ENCODE measurements around the gene GPR78. TPM values are rescaled to one million over a fixed set of nuclear protein-coding genes. Genes with fewer than 3 reads are reported as not detected.

The GPR78 gene
- total RNA-seq, 2 experiments from 2014 or later: not detected

DNA sequence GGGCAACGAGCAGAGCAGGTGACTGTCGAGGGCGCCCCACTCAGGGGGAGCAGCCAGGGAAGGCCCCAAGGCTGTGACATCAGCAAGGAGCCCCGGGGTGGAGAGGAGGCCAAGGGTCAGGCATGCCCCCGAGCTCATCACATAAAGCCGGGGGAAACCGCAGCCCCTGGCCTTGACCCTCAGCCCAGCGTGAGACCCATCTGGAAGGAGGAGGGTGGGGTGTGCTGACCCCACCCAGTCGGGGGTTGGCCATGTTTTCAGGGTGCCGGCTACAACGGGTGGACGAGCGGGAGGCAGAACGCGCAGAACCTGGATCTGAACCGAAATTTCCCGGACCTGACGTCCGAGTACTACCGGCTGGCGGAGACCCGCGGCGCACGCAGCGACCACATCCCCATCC lies 26.3 kb downstream of the GPR78 start:
- Mint-ChIP-seq H3K4me1 (ENCODE audit: low read depth) (no peaks in the 10 kb centered on the region), H3K36me3 (ENCODE audit: low read depth) (no peaks in the 10 kb centered on the region), H3K9me3 (no peaks in the 10 kb centered on the region), H3K27me3 (peaks cover 11% of the 10 kb centered on the region), H3K4me3 (no peak overlapping the region), H3K27ac (no peak overlapping the region)
- Histone ChIP-seq H3K27me3 (ENCODE audit: control insufficient read depth in 1 of 2, insufficient read depth in 2 of 2, low read length in 2 of 2) (no peaks in the 10 kb centered on the region), H3K36me3 (ENCODE audit: insufficient read depth, low read length) (no peaks in the 10 kb centered on the region), H3K27ac (ENCODE audit: low read depth in 1 of 2, low read length in 2 of 2) (no peak overlapping the region), H3K9me3 (ENCODE audit: control insufficient read depth in 1 of 2, insufficient read depth in 1 of 2, low read length in 2 of 2) (peaks cover 0 to 7% of the 10 kb centered on the region in 2 experiments), H3K4me3 (ENCODE audit: low read length) (no peak overlapping the region), H3K4me1 (ENCODE audit: insufficient read depth, low read length) (peaks cover 6% of the 10 kb centered on the region)
- no peak for DNase-seq
- ATAC-seq (ENCODE audit: poor library complexity): no peak
- ChIA-PET CTCF (no interaction called here), POLR2A (no interaction called here)
- TF ChIP-seq, protein P1, sequence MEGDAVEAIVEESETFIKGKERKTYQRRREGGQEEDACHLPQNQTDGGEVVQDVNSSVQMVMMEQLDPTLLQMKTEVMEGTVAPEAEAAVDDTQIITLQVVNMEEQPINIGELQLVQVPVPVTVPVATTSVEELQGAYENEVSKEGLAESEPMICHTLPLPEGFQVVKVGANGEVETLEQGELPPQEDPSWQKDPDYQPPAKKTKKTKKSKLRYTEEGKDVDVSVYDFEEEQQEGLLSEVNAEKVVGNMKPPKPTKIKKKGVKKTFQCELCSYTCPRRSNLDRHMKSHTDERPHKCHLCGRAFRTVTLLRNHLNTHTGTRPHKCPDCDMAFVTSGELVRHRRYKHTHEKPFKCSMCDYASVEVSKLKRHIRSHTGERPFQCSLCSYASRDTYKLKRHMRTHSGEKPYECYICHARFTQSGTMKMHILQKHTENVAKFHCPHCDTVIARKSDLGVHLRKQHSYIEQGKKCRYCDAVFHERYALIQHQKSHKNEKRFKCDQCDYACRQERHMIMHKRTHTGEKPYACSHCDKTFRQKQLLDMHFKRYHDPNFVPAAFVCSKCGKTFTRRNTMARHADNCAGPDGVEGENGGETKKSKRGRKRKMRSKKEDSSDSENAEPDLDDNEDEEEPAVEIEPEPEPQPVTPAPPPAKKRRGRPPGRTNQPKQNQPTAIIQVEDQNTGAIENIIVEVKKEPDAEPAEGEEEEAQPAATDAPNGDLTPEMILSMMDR (IDR thresholded peaks at IDR 0.05): no peak
- intact Hi-C loops (cut with DNase I, micrococcal nuclease): loop anchor here in 1 of 2 experiments (10.0 kb wide), 1 partner anchor 308 kb away; no protein-coding TSS in a partner anchor

DNA sequence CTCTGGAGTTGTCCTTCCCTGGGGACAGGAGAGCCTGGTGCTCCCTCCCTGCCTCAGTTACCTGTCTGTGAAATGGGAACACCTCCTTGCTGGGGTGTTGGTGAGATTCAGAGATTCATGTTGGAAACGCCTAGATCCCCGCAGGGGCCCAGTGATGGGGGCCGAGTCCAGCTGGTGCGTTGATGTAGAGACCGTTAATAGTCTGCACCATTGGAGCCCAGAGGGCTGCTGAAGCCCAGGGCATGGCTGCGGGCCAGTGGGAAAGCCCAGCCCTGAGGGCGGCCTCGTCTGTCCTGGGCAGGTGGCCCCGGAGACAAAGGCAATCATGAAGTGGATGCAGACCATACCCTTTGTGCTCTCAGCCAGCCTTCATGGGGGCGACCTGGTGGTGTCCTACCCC lies 26.8 kb downstream of the GPR78 start:
- Mint-ChIP-seq H3K9me3 (no peaks in the 10 kb centered on the region), H3K36me3 (ENCODE audit: low read depth) (no peaks in the 10 kb centered on the region), H3K4me3 (no peak overlapping the region), H3K4me1 (ENCODE audit: low read depth) (no peaks in the 10 kb centered on the region), H3K27me3 (peaks cover 14% of the 10 kb centered on the region), H3K27ac (no peak overlapping the region)
- intact Hi-C loops (cut with DNase I, micrococcal nuclease): loop anchor here in 1 of 2 experiments (10.0 kb wide), 1 partner anchor 308 kb away; no protein-coding TSS in a partner anchor
- peaks cover 0 to 3% of the 10 kb centered on the region in 2 experiments for H3K9me3 ChIP-seq (ENCODE audit: control insufficient read depth in 1 of 2, insufficient read depth in 1 of 2, low read length in 2 of 2)
- TF ChIP-seq, protein P1 (IDR thresholded peaks at IDR 0.05): no peak
- POLR2A ChIA-PET: no interaction called here
- H3K27me3 ChIP-seq (ENCODE audit: control insufficient read depth in 1 of 2, insufficient read depth in 2 of 2, low read length in 2 of 2): no peaks in the 10 kb centered on the region
- CTCF ChIA-PET: interaction anchor here (0.9 kb wide), 1 partner anchor 10 kb away, joined by 3 read pairs; no protein-coding TSS in a partner anchor
- no peak overlapping the region for H3K4me3 ChIP-seq (ENCODE audit: low read length)
- peaks cover 6% of the 10 kb centered on the region for H3K4me1 ChIP-seq (ENCODE audit: insufficient read depth, low read length)
- no peaks in the 10 kb centered on the region for H3K36me3 ChIP-seq (ENCODE audit: insufficient read depth, low read length)
- no peak for DNase-seq
- no peak overlapping the region for H3K27ac ChIP-seq (ENCODE audit: low read depth in 1 of 2, low read length in 2 of 2)
- no peak for ATAC-seq (ENCODE audit: poor library complexity)

DNA sequence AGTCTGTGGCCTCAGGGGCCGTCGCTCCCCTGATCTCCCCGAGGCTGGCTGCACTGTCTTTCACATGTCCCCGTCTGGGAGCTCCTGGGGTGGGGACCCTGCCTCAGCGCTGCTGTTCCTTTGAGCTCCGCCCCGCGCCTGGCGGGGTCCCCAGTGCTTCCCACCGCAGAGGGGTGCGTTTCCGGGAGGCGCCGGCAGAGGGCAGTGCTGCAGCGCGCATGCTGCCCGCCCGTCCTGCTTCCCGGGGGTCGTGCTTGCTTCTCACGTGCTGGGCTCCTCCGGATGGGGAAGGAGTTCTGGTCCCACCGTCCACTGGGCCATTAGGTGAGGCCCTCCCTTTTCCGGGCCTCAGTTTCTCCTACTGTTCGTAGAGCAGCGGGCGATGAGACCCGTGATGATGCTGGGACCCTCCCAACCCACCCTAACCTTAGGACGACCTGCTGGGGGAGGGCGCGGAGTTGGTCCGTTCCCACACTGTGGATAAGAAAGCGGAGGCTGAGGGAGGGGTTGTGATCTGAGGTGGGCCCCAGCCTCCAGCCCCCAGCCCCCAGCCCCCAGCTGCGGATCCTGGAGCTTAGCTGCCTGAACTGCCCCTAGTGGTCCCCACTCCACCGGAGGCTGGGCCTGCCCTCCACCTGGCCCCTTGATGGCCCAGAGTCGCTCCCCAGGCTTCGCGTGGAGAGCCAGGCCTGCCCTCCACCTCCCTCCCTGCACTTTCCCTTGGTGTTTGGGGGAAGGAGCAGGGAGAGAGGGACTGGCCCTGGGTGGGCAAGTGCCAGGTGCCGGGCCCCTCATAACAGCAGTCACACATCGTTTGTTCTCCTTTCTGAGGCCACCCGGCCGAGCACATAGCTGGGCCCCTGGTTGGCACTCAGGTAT lies 27.6 kb downstream of the GPR78 start:
- Mint-ChIP-seq H3K27me3 (peaks cover 14% of the 10 kb centered on the region), H3K4me3 (no peak overlapping the region), H3K4me1 (ENCODE audit: low read depth) (no peaks in the 10 kb centered on the region), H3K9me3 (no peaks in the 10 kb centered on the region), H3K27ac (no peak overlapping the region), H3K36me3 (ENCODE audit: low read depth) (no peaks in the 10 kb centered on the region)
- peaks cover 6% of the 10 kb centered on the region for H3K4me1 ChIP-seq (ENCODE audit: insufficient read depth, low read length)
- H3K4me3 ChIP-seq (ENCODE audit: low read length): no peak overlapping the region
- ChIA-PET CTCF (interaction anchor here (0.9 kb wide), 1 partner anchor 9 kb away, joined by 3 read pairs; no protein-coding TSS in a partner anchor), POLR2A (no interaction called here)
- intact Hi-C loops (cut with DNase I, micrococcal nuclease): loop anchor here in 1 of 2 experiments (10.0 kb wide), 1 partner anchor 307 kb away; no protein-coding TSS in a partner anchor
- no peaks in the 10 kb centered on the region for H3K27me3 ChIP-seq (ENCODE audit: control insufficient read depth in 1 of 2, insufficient read depth in 2 of 2, low read length in 2 of 2)
- no peaks in the 10 kb centered on the region for H3K36me3 ChIP-seq (ENCODE audit: insufficient read depth, low read length)
- H3K9me3 ChIP-seq (ENCODE audit: control insufficient read depth in 1 of 2, insufficient read depth in 1 of 2, low read length in 2 of 2): no peaks in the 10 kb centered on the region
- peak in 11 of 14 experiments; percentile 5 to 55 (median 22) for DNase-seq
- TF ChIP-seq, protein P1 (IDR thresholded peaks at IDR 0.05): peak; percentile 87
- H3K27ac ChIP-seq (ENCODE audit: low read depth in 1 of 2, low read length in 2 of 2): no peak overlapping the region
- ATAC-seq (ENCODE audit: poor library complexity): no peak

All from CD4-positive, alpha-beta T cell (primary cell).